Ovary (tissue), 3 donors: Measurements from ENCODE around the gene KLK6.

ENCODE experiments used
- CTCF ChIP-seq, 3 donors: fragments of 450-650 bp in 2 of 3; fragments of 200-600 bp in 1 of 3; IDR thresholded peaks; one replicate each; pipeline versions ENCODE4 v1.5.1 to v1.8.0; 2016 to 2022; ENCODE audit warnings: antibody characterized with exemption in 3 of 3, mild to moderate bottlenecking in 1 of 3
- EP300 ChIP-seq: sonication (generic); formaldehyde crosslinking; IDR thresholded peaks from one replicate; pipeline ENCODE4 v1.6.1; 2017; ENCODE audit warnings: antibody characterized with exemption
- POLR2A ChIP-seq: fragments of 450-650 bp; IDR thresholded peaks from one replicate; pipeline ENCODE4 v1.6.1; 2017; ENCODE audit warnings: antibody characterized with exemption, mild to moderate bottlenecking, moderate library complexity
- donor health status: DM: no; HTN: no; CAD: no.

DNA sequence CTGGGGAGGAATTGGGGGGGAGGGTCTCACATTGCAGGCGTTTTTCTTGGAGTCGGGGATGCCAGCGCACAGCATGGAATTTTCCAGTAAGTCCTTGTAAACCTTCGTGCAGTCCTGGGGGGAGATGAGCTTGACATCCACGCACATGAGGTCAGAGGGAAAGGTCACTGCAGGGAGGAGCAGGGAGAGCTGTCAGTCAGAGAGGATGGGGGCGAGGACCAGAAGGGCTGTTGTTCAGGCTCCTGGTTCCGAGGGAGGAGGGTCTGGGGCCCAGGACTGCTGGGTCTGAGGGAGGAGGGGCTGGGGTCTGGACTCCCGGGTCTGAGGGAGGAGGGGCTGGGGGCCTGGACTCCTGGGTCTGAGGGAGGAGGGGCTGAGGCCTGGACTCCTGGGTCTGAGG, 10.4 kb upstream of the KLK6 start:
- TF ChIP-seq CTCF (IDR thresholded peaks at IDR 0.05) (no peak), POLR2A (no peak), EP300 (no peak)
